HEK293 (cell line): Measurements from ENCODE around the gene TMEM186.

Experiments used
- ZNF311 ChIP-seq: fragments of 450-650 bp; formaldehyde crosslinking; IDR thresholded peaks from 2 replicates; pipeline ENCODE4 v1.5.1; 2017; ENCODE audit warnings: missing biosample characterization, missing genetic modification characterization, borderline replicate concordance
- TF ChIP-seq, protein P1 (sequence below): fragments of 450-650 bp; formaldehyde crosslinking; IDR thresholded peaks from 2 replicates; pipeline ENCODE4 v1.5.1; 2016; ENCODE audit warnings: missing biosample characterization, missing genetic modification characterization

DNA sequence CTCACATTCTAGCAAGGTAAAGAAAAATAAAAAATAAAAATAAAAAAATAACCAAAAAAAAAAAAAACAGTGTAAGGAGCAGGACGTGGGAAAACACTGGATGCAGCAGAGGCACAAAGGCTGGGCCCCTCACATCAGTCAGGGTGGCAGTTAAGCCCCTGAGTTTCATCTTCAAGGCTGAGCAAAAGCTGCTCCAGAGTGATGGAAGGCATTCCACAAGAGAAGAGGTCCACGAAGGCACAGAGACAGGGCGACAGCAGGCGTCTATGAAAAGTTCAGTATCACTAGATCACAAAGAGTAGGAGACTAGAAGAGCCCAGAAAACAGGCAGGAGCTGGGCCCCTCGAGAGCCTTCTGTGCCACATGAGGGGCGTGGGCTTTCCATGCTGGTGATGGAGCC is 12.0 kb downstream of the TMEM186 start:
- TF ChIP-seq, protein P1, sequence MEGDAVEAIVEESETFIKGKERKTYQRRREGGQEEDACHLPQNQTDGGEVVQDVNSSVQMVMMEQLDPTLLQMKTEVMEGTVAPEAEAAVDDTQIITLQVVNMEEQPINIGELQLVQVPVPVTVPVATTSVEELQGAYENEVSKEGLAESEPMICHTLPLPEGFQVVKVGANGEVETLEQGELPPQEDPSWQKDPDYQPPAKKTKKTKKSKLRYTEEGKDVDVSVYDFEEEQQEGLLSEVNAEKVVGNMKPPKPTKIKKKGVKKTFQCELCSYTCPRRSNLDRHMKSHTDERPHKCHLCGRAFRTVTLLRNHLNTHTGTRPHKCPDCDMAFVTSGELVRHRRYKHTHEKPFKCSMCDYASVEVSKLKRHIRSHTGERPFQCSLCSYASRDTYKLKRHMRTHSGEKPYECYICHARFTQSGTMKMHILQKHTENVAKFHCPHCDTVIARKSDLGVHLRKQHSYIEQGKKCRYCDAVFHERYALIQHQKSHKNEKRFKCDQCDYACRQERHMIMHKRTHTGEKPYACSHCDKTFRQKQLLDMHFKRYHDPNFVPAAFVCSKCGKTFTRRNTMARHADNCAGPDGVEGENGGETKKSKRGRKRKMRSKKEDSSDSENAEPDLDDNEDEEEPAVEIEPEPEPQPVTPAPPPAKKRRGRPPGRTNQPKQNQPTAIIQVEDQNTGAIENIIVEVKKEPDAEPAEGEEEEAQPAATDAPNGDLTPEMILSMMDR (tag by site-specific recombination), result no peak
- TF ChIP-seq ZNF311 (tag by site-specific recombination), result no peak
